Activated T-helper 17 cell treated with anti-CD3 and anti-CD28 coated beads, Interleukin-2, amount 50 U/mL, for 72 hours (primary cell): Measurements from ENCODE around the gene KCNIP4. TPM values are rescaled to one million over a fixed set of nuclear protein-coding genes. Genes with fewer than 3 reads are reported as not detected.
A peak's percentile ranks its signal among the peaks of the same experiment; 100 is the strongest.

Experiments
- ATAC-seq: fragments of 150-1000 bp; cut with Tn5 transposase; replicated peaks from 2 replicates; pipeline ENCODE4 v1.10.0; 2021; ENCODE audit warnings: mild to moderate bottlenecking, moderate library complexity
- H3K27ac Mint-ChIP-seq: one replicate; pipeline ENCODE4 v1.8.0; 2022; ENCODE audit warnings: mixed read lengths
- H3K27me3 Mint-ChIP-seq: one replicate; pipeline ENCODE4 v1.8.0; 2022; ENCODE audit warnings: mixed read lengths
- H3K36me3 Mint-ChIP-seq: one replicate; pipeline ENCODE4 v1.8.0; 2022; ENCODE audit warnings: low read depth, mild to moderate bottlenecking, mixed read lengths
- H3K4me1 Mint-ChIP-seq: one replicate; pipeline ENCODE4 v1.8.0; 2022; ENCODE audit warnings: mixed read lengths
- H3K4me3 Mint-ChIP-seq: one replicate; pipeline ENCODE4 v1.8.0; 2022; ENCODE audit warnings: mild to moderate bottlenecking, mixed read lengths
- H3K9me3 Mint-ChIP-seq: one replicate; pipeline ENCODE4 v1.8.0; 2022; ENCODE audit warnings: mixed read lengths
- total RNA-seq, 2 donors: library from RNA; stranded (reverse); gene quantifications; one replicate each; pipeline ENCODE4 v1.2.3, GENCODE V29; 2022

The KCNIP4 gene
- total RNA-seq, 2 donors from 2014 or later, result not detected

DNA sequence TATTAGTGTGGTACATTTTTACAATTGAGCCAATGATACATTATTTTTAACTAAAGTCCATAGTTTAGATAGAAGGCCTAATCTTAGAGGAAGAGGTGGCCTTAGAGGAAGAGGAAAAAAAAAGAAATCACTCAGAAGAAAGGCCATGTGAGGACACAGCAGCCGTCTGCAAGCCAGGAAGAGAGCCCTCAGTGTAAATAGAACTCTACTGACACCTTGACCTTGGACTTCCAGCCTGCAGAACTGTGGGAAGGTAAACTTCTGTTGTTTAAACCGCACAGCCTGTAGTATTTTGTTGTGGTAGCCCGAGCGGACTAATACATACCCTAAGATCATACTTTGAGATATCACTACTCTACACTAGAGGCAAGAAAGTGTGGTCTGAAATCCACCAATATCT, 5.1 kb upstream of the KCNIP4 start:
- no peaks in the 10 kb centered on the region for H3K36me3 Mint-ChIP-seq
- H3K4me3 Mint-ChIP-seq, result no peak overlapping the region
- no peaks in the 10 kb centered on the region for H3K4me1 Mint-ChIP-seq
- no peak overlapping the region for H3K27ac Mint-ChIP-seq
- no peak for ATAC-seq
- peaks cover 4% of the 10 kb centered on the region for H3K27me3 Mint-ChIP-seq
- H3K9me3 Mint-ChIP-seq, result peaks cover 13% of the 10 kb centered on the region

DNA sequence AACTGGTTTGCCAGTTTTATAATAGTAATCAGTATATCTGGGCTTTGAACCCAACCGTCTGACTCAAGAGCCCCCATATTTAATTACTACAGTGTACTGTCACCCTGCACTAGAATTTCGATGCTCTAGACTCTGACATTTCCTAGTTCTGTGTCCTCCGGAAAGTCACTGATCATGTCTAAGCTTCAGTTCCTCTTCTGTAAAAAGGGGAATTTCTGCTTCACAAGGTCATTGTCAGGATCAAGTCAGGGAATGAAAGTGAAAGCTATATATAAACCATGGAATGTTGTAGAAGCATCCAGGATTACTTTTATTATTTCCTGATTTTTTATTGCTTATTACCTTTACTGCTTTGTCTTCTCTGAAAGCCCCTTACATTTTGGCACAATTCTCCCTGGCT, 4.0 kb upstream of the KCNIP4 start:
- ATAC-seq, result no peak
- Mint-ChIP-seq H3K9me3 (peaks cover 8% of the 10 kb centered on the region), H3K27ac (no peak overlapping the region), H3K27me3 (peaks cover 12% of the 10 kb centered on the region), H3K4me1 (peaks cover 4% of the 10 kb centered on the region), H3K4me3 (no peak overlapping the region), H3K36me3 (no peaks in the 10 kb centered on the region)

DNA sequence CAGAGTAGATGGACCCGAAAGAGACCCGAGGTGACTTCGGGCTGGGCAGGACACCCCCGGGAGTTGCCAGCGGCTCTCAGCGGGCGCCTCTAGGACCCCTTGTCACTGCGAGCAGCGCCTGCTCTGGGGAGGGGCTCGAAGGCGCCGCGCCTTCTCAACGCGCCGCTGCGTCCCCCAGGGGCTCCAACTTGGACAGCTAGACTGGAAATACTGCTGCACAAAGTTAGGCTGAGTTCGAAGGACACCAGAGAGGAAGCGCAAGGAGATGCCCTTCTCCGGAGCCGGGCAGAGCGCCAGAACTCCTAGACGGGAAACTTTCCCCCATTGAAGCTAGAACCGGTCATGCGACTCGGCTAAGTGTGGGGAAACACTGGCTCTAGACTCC, 493 bp upstream of the KCNIP4 start:
- peaks cover 11% of the 10 kb centered on the region for H3K9me3 Mint-ChIP-seq
- ATAC-seq, result no peak
- H3K27me3 Mint-ChIP-seq, result peaks cover 18% of the 10 kb centered on the region
- H3K27ac Mint-ChIP-seq, result no peak overlapping the region
- no peaks in the 10 kb centered on the region for H3K36me3 Mint-ChIP-seq
- peaks cover 4% of the 10 kb centered on the region for H3K4me1 Mint-ChIP-seq
- H3K4me3 Mint-ChIP-seq, result no peak overlapping the region

DNA sequence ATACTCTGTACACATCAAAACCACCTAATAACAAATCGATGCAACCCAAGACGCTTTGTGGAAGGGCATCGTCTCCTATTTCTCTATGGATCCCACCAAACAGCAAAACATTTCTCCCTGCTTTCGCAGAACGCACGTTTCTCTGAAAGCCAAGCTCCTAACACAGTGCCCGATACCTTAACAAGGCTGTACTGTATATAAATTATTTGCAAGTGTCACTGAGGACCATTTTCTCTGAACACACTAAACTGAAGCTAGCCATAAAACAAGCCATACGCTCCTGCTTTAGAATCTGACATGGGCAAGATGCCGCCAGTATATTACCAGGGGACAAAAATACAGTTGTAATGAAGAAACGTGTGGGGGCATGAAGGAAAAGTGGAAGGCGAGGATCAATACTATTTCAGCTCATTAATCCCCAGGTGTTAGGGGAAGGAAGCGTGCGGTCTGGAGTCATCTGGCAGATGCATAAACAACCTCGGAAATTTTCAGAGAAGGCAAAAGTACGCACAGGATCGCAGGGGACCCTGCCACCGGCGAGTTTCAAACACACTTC, 703 bp downstream of the KCNIP4 start:
- no peak overlapping the region for H3K27ac Mint-ChIP-seq
- H3K4me1 Mint-ChIP-seq, result peaks cover 4% of the 10 kb centered on the region
- H3K9me3 Mint-ChIP-seq, result peaks cover 22% of the 10 kb centered on the region
- H3K4me3 Mint-ChIP-seq, result no peak overlapping the region
- H3K36me3 Mint-ChIP-seq, result no peaks in the 10 kb centered on the region
- no peak for ATAC-seq
- H3K27me3 Mint-ChIP-seq, result peaks cover 18% of the 10 kb centered on the region

DNA sequence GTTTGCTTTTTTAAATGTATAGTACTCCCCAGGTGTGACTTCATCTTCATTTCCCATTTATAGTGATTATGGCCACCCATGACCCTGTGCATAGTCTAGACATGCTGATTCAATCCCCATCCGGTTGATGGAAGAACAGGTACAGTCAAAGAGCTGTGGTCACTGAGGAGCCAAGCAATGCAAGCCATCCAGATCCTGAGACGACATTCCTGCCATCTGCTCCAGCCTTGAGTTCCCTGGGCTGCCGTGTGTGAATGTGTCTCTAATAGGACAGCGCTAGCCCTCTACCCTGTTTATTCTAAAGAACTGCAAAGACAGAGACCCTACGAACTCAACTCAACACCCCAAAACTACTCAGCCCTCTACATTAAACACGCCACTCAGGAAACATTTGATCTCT, 1.7 kb downstream of the KCNIP4 start:
- Mint-ChIP-seq H3K9me3 (peaks cover 22% of the 10 kb centered on the region), H3K27me3 (peaks cover 18% of the 10 kb centered on the region), H3K4me1 (peaks cover 4% of the 10 kb centered on the region), H3K27ac (no peak overlapping the region), H3K36me3 (no peaks in the 10 kb centered on the region), H3K4me3 (no peak overlapping the region)
- no peak for ATAC-seq

DNA sequence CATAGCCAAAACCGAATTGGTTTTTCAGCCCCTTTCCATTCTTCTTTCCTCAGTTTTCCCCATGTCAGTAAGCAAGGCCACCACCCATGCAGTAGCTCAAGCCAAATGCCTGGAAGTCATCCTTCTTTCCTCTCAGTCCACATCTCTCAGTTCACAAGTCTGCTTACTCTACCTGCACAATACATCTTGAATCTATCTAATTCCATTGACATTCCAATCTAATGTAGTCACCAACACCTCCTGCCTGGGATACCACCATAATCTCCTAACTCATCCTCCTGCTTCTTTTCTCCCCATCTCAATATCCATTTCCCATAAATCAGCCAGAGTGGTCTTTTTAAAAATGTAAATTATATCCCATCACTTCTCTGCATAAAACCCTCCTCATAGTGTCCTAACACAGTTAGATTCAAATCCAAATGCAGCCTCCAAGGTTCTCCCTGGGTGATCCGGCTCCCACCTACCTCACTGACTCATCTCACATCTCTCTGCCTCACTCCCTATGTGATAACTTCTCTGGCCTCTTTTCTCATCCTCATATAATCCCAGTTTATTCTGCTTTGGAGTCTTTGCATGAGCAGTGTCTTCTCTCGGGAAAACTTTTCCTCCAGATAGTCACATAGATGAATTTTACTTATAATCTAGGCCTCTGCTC, 26.9 kb downstream of the KCNIP4 start:
- no peaks in the 10 kb centered on the region for H3K9me3 Mint-ChIP-seq
- H3K4me3 Mint-ChIP-seq, result no peak overlapping the region
- no peak overlapping the region for H3K27ac Mint-ChIP-seq
- H3K27me3 Mint-ChIP-seq, result no peaks in the 10 kb centered on the region
- no peaks in the 10 kb centered on the region for H3K4me1 Mint-ChIP-seq
- no peaks in the 10 kb centered on the region for H3K36me3 Mint-ChIP-seq
- no peak for ATAC-seq

DNA sequence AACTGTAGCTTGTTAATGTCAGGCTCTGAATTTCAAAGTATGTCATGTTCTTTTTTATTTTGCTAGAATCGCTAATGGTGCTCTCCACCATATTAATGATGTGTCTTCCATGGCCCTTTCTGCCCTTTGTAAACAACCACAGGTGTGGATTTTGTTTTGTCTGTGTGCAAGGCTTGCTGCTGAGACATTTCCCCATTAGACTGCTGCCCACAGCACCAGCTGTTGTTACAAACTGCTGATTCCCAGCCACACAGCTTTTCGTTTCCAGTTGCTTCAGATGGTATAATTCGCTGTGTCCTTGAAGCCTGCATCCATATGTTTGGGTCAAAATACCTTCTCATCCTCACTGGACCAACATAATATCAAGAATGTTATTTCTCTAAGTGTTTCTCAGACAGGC, 32.8 kb downstream of the KCNIP4 start:
- Mint-ChIP-seq H3K27me3 (no peaks in the 10 kb centered on the region), H3K9me3 (peaks cover 7% of the 10 kb centered on the region), H3K36me3 (no peaks in the 10 kb centered on the region), H3K4me1 (no peaks in the 10 kb centered on the region), H3K4me3 (no peak overlapping the region), H3K27ac (no peak overlapping the region)
- ATAC-seq, result no peak

DNA sequence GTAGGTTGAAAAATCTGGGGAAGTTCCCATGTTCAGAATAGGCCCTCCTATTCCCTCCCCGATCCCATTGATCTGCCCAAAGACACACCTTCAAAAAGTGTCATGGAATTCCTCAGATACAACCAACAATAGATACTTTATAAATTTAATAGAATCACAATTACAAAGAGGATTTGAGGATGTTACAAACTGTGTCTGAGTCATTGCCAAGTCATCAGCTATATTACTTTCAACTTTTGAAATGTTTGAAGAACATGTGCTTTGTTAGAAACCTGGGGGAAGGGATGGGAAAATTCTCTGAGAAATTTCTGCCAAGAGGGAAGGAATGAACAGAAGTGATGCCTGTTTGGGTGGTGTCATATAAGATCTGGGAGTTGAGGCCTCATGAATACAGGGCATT, 46.7 kb downstream of the KCNIP4 start:
- Mint-ChIP-seq H3K36me3 (no peaks in the 10 kb centered on the region), H3K4me3 (no peak overlapping the region), H3K27ac (no peak overlapping the region), H3K9me3 (peaks cover 8% of the 10 kb centered on the region), H3K4me1 (no peaks in the 10 kb centered on the region), H3K27me3 (no peaks in the 10 kb centered on the region)
- ATAC-seq, result no peak

DNA sequence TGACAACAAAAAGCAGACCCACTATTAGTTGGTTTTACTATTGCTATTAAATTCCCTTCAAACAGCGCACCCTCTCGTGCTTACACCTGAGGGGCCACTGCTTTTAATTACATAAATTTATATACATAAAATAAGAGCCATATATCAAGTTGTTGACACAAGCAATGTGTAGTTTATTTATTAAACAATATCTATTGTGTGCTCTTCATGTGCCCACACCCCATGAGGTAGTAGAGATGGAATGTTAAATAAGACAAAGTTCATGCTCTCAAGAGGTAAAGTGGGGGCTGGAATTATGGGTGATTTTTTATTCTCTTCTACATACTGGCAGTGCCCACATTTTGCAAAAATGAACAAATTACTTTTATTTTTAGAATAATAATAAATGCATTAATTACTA, 47.3 kb downstream of the KCNIP4 start:
- H3K27ac Mint-ChIP-seq, result no peak overlapping the region
- H3K9me3 Mint-ChIP-seq, result peaks cover 8% of the 10 kb centered on the region
- no peak for ATAC-seq
- H3K4me3 Mint-ChIP-seq, result no peak overlapping the region
- H3K27me3 Mint-ChIP-seq, result no peaks in the 10 kb centered on the region
- no peaks in the 10 kb centered on the region for H3K4me1 Mint-ChIP-seq
- no peaks in the 10 kb centered on the region for H3K36me3 Mint-ChIP-seq

DNA sequence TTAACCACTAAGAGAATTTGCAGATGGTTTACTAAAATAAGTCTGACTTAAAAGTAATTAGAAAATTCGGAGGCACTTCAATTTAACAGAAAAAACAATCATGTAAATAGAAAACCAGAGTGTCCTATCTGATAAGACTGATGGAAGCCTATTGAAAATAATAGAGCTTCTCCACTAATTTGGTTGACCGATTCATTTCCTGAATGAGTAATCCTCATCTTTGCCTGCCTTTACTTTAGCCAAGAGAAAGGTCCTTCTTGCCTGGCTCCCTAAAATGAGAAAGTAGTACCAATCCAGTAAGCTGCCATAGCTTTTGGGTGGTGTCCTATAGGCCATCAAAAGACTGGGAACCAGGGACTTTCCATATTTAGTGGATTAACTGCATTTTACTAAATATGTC, 48.4 kb downstream of the KCNIP4 start:
- no peak for ATAC-seq
- H3K9me3 Mint-ChIP-seq, result peaks cover 8% of the 10 kb centered on the region
- H3K4me3 Mint-ChIP-seq, result no peak overlapping the region
- no peaks in the 10 kb centered on the region for H3K36me3 Mint-ChIP-seq
- H3K4me1 Mint-ChIP-seq, result no peaks in the 10 kb centered on the region
- no peaks in the 10 kb centered on the region for H3K27me3 Mint-ChIP-seq
- no peak overlapping the region for H3K27ac Mint-ChIP-seq

DNA sequence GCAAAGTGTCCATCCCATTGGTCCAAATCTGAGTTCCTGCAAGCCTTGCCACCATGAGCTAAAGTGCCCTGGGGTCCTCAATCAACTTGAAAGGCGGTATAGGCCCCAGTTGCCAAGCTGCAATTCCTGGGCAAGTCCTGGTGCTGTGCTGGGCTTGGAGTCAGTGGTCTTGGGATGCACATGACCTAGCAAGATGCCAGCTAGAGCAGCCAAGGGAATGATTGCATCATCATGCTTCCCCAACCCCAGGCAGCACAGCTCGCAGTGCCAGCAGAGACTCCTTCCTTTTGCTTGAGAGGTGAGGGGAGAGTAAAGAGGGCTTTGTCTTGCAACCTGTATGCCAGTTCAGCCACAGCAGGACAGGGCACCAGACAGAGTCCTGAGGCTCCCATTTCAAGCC, 50.5 kb downstream of the KCNIP4 start:
- Mint-ChIP-seq H3K4me3 (no peak overlapping the region), H3K9me3 (peaks cover 8% of the 10 kb centered on the region), H3K27me3 (no peaks in the 10 kb centered on the region), H3K36me3 (no peaks in the 10 kb centered on the region), H3K27ac (no peak overlapping the region), H3K4me1 (no peaks in the 10 kb centered on the region)
- ATAC-seq, result no peak

DNA sequence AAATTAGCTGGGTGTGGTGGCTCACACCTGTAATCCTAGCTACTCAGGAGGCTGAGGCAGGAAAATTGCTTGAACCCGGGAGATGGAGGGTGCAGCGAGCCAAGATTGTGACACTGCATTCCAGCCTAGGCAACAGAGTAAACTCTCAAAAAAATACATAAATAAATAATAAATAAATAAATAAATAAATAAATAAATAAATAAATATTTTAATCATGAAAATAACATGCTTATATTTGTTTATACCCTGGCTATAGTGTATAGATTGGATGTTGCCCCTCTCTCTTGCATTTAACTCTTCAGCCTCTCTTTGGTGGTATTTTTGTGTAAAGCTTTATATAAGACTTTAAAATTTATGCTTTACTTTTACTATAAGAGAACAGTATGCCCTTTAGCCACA, 51.8 kb downstream of the KCNIP4 start:
- Mint-ChIP-seq H3K4me3 (no peak overlapping the region), H3K4me1 (no peaks in the 10 kb centered on the region), H3K27ac (no peak overlapping the region), H3K9me3 (peaks cover 4% of the 10 kb centered on the region), H3K36me3 (no peaks in the 10 kb centered on the region), H3K27me3 (no peaks in the 10 kb centered on the region)
- ATAC-seq, result no peak

DNA sequence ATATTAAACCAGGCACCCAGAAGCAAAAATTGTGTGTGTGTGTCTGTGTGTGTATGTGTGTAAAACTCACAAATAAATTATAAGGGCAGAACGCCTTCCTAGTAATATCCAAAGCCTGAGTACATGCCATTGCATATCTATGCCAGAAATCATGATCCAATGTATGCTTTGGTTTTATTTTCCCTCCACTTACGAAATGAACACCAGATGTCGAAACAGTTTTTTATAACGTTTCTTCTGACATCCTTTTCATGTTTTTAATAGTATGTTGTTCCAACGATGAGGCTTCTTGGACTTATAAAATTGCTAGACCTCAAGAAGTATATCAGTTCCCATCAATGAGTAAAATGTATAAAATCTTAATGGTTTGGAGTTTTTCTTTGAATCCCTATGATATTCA, 55.4 kb downstream of the KCNIP4 start:
- peaks cover 4% of the 10 kb centered on the region for H3K9me3 Mint-ChIP-seq
- H3K27me3 Mint-ChIP-seq, result no peaks in the 10 kb centered on the region
- no peak overlapping the region for H3K27ac Mint-ChIP-seq
- no peak overlapping the region for H3K4me3 Mint-ChIP-seq
- no peaks in the 10 kb centered on the region for H3K4me1 Mint-ChIP-seq
- no peaks in the 10 kb centered on the region for H3K36me3 Mint-ChIP-seq
- ATAC-seq, result no peak

DNA sequence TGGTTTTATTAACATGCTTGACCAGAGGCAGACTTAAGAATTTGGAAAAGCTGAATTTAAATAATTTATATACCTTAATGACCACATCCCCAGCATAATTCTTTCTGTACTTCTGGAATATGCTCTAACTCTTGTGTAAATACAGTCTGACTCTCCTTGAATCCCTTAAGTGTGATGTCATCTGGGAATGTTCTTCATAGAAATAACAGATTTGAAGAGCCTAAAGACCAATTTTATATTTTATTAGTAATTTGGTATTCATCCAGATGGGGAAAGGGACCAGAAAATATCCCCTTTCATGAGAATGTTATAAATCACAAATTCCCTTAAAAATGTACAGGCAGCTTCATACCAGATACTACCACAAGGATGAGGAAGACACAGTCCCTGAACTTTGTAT, 58.3 kb downstream of the KCNIP4 start:
- Mint-ChIP-seq H3K4me1 (no peaks in the 10 kb centered on the region), H3K9me3 (no peaks in the 10 kb centered on the region), H3K4me3 (no peak overlapping the region), H3K27ac (no peak overlapping the region), H3K27me3 (no peaks in the 10 kb centered on the region), H3K36me3 (no peaks in the 10 kb centered on the region)
- no peak for ATAC-seq

DNA sequence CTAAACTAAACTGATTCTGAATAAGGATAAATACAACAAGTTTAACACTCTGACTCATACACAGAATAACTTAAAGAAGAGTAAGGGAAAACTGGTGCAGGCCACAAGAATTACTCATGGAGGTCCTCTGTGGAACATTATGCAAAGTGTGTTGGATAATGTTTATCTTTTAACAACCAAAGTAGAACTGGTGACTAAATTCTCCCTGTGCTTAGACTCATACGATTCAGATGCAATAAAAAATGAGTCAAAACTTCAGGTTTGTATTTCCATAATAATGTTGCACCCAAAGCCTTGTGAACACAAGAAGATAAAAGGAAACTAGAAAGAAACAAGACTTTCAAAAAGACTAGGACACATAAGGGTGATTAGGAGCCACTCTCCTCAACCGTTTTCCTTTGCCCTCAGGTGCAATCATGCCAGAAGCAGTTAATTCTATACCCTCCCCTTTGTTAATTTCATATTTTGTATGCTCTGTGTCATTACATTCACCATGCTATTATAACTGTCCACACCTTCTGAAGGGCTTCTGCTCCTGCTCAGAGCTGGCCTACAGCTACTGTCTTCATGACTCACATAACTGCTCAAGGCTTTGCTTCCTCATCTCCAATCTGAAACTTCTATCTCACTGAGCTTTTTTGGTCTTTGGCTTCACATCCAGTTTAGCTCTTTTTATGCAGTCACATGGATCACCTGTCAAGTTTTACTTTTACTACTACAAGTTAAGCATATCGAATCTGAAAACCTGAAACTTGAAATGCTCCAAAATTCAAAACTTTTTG, 60.2 kb downstream of the KCNIP4 start:
- H3K4me1 Mint-ChIP-seq, result no peaks in the 10 kb centered on the region
- no peaks in the 10 kb centered on the region for H3K9me3 Mint-ChIP-seq
- no peaks in the 10 kb centered on the region for H3K36me3 Mint-ChIP-seq
- ATAC-seq, result peak; percentile 66
- H3K27ac Mint-ChIP-seq, result peak overlapping the region; percentile 84
- H3K4me3 Mint-ChIP-seq, result no peak overlapping the region
- H3K27me3 Mint-ChIP-seq, result no peaks in the 10 kb centered on the region
